ENCODE results near the gene TTF2.

- TF ChIP-seq NFIC (IDR thresholded peaks at IDR 0.05) (no peak), TAF1 (IDR thresholded peaks at IDR 0.05; ENCODE audit: low read depth) (no peak), ZBTB7A (IDR thresholded peaks at IDR 0.05; ENCODE audit: low read depth) (no peak), TCF12 (IDR thresholded peaks at IDR 0.05; ENCODE audit: low read depth) (no peak), RAD21 (IDR thresholded peaks at IDR 0.05; ENCODE audit: low read depth) (no peak), REST (IDR thresholded peaks at IDR 0.05; ENCODE audit: low read depth) (no peak), MAX (IDR thresholded peaks at IDR 0.05) (no peak), CEBPB (IDR thresholded peaks at IDR 0.05) (no peak), EP300 (IDR thresholded peaks at IDR 0.05; ENCODE audit: borderline replicate concordance) (no peak), YY1 (IDR thresholded peaks at IDR 0.05; ENCODE audit: low read depth) (no peak)
Observed at GRCh38 chr1:117113199-117113598, 53.1 kb downstream of the TTF2 start.
